GM19395 (cell line): Measurements from ENCODE around the gene LRRC45.

Experiments
- ATAC-seq: cut with Tn5 transposase; IDR thresholded peaks from one replicate; pipeline ENCODE4 v1.9.1; 2021; ENCODE audit warnings: mild to moderate bottlenecking, moderate library complexity; ENCODE audit not compliant: unreplicated experiment

The LRRC45 gene

GRCh38 chr17:81993729-81994592 is 29.1 kb upstream of the LRRC45 start:
- ATAC-seq = no peak

- ATAC-seq = no peak
Observed at GRCh38 chr17:81994593-81995462, 28.3 kb upstream of the LRRC45 start.

- ATAC-seq = no peak
Observed at GRCh38 chr17:81995463-81996231, 27.5 kb upstream of the LRRC45 start.

- no peak for ATAC-seq
Observed at GRCh38 chr17:81996232-81996756, 26.8 kb upstream of the LRRC45 start.

GRCh38 chr17:81996757-81997441 is 26.2 kb upstream of the LRRC45 start:
- no peak for ATAC-seq

GRCh38 chr17:81998212-81998611 is 24.9 kb upstream of the LRRC45 start:
- ATAC-seq = no peak

- no peak for ATAC-seq
Observed at GRCh38 chr17:81998691-81999438, 24.2 kb upstream of the LRRC45 start.

- ATAC-seq = no peak
Observed at GRCh38 chr17:81999587-81999975, 23.5 kb upstream of the LRRC45 start.

- ATAC-seq = no peak
Observed at GRCh38 chr17:81999976-82000802, 22.9 kb upstream of the LRRC45 start.

- no peak for ATAC-seq
Observed at GRCh38 chr17:82000803-82001570, 22.1 kb upstream of the LRRC45 start.

- ATAC-seq = no peak
Observed at GRCh38 chr17:82001571-82002056, 21.5 kb upstream of the LRRC45 start.

GRCh38 chr17:82003411-82004381 is 19.4 kb upstream of the LRRC45 start:
- no peak for ATAC-seq

- ATAC-seq = no peak
Observed at GRCh38 chr17:82004517-82005455, 18.3 kb upstream of the LRRC45 start.

- no peak for ATAC-seq
Observed at GRCh38 chr17:82005701-82006348, 17.3 kb upstream of the LRRC45 start.
